Parathyroid adenoma (tissue), 2 donors: ENCODE results near the gene RNF5.

Source experiments
- H2AFZ ChIP-seq: fragments of 300-600 bp; sonication (generic); one replicate; pipeline ENCODE4 v1.7.0; 2017; ENCODE audit warnings: antibody characterized with exemption, mild to moderate bottlenecking
- H3K27ac ChIP-seq: fragments of 300-600 bp; sonication (generic); one replicate; pipeline ENCODE4 v1.7.0; 2017
- H3K27me3 ChIP-seq: fragments of 300-600 bp; sonication (generic); one replicate; pipeline ENCODE4 v1.7.0; 2017; ENCODE audit warnings: low read length; ENCODE audit not compliant: control insufficient read depth, insufficient read depth
- H3K36me3 ChIP-seq: fragments of 300-600 bp; sonication (generic); one replicate; pipeline ENCODE4 v1.7.0; 2017; ENCODE audit warnings: low read length; ENCODE audit not compliant: control insufficient read depth, insufficient read depth
- H3K4me1 ChIP-seq: fragments of 300-600 bp; sonication (generic); one replicate; pipeline ENCODE4 v1.7.0; 2017; ENCODE audit warnings: control low read depth
- H3K4me2 ChIP-seq: fragments of 300-600 bp; sonication (generic); one replicate; pipeline ENCODE4 v1.7.0; 2017; ENCODE audit warnings: low read length
- H3K4me3 ChIP-seq: fragments of 300-600 bp; sonication (generic); one replicate; pipeline ENCODE4 v1.7.0; 2017; ENCODE audit warnings: low read depth, low read length
- H3K79me2 ChIP-seq: fragments of 300-600 bp; sonication (generic); one replicate; pipeline ENCODE4 v1.7.0; 2017; ENCODE audit warnings: control low read depth
- H3K9ac ChIP-seq: fragments of 300-600 bp; sonication (generic); one replicate; pipeline ENCODE4 v1.7.0; 2017; ENCODE audit warnings: mild to moderate bottlenecking
- H3K9me3 ChIP-seq: fragments of 300-600 bp; sonication (generic); one replicate; pipeline ENCODE4 v1.7.0; 2017; ENCODE audit warnings: low read length; ENCODE audit not compliant: control insufficient read depth
- TF ChIP-seq, protein P1 (sequence below): fragments of 300-600 bp; sonication (generic); IDR thresholded peaks from one replicate; pipeline ENCODE4 v1.7.0; 2017; ENCODE audit warnings: antibody characterized with exemption, mild to moderate bottlenecking
- donor health status: primary hyperparathyroidism.

The RNF5 gene

DNA sequence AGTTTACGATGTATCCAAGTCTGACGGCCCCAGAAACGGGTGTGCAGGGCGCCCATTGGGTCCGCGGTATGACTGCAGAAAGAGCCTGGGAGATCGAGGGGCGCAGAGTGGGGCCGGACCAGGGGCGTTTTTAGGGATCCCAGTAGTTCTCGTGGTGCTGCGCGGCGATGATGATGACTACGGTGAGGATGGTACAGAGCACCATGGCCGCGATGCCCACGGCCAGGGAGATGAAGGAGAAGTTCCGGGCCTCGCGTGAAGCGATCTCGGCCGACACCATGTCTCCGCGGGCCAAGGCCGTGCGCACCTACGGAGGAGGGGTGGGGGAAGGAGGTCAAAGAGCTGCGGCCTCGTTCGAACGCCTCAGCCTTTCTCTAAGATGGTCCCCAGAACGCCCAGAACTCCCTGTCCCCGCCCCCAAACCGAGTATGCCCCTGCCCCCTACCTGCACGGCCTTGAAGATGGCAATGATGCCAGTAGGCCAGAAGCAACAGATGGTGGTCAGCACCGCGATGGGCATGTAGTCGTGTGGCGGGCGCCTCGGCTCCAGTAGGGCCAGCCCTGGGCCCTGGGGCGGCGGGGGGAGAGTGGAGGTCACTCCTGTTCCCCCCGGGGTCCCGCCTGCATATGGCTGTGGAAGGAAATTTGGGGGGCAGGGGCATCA is 29.0 kb upstream of the RNF5 start:
- H2AFZ ChIP-seq, result no peak overlapping the region
- no peak overlapping the region for H3K4me2 ChIP-seq
- H3K9me3 ChIP-seq, result no peaks in the 10 kb centered on the region
- TF ChIP-seq, protein P1, sequence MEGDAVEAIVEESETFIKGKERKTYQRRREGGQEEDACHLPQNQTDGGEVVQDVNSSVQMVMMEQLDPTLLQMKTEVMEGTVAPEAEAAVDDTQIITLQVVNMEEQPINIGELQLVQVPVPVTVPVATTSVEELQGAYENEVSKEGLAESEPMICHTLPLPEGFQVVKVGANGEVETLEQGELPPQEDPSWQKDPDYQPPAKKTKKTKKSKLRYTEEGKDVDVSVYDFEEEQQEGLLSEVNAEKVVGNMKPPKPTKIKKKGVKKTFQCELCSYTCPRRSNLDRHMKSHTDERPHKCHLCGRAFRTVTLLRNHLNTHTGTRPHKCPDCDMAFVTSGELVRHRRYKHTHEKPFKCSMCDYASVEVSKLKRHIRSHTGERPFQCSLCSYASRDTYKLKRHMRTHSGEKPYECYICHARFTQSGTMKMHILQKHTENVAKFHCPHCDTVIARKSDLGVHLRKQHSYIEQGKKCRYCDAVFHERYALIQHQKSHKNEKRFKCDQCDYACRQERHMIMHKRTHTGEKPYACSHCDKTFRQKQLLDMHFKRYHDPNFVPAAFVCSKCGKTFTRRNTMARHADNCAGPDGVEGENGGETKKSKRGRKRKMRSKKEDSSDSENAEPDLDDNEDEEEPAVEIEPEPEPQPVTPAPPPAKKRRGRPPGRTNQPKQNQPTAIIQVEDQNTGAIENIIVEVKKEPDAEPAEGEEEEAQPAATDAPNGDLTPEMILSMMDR, result no peak
- H3K4me3 ChIP-seq, result no peak overlapping the region
- peaks cover 12% of the 10 kb centered on the region for H3K4me1 ChIP-seq
- H3K27me3 ChIP-seq, result no peaks in the 10 kb centered on the region
- H3K9ac ChIP-seq, result no peak overlapping the region
- peaks cover 1% of the 10 kb centered on the region for H3K79me2 ChIP-seq
- H3K27ac ChIP-seq, result no peak overlapping the region
- no peaks in the 10 kb centered on the region for H3K36me3 ChIP-seq

DNA sequence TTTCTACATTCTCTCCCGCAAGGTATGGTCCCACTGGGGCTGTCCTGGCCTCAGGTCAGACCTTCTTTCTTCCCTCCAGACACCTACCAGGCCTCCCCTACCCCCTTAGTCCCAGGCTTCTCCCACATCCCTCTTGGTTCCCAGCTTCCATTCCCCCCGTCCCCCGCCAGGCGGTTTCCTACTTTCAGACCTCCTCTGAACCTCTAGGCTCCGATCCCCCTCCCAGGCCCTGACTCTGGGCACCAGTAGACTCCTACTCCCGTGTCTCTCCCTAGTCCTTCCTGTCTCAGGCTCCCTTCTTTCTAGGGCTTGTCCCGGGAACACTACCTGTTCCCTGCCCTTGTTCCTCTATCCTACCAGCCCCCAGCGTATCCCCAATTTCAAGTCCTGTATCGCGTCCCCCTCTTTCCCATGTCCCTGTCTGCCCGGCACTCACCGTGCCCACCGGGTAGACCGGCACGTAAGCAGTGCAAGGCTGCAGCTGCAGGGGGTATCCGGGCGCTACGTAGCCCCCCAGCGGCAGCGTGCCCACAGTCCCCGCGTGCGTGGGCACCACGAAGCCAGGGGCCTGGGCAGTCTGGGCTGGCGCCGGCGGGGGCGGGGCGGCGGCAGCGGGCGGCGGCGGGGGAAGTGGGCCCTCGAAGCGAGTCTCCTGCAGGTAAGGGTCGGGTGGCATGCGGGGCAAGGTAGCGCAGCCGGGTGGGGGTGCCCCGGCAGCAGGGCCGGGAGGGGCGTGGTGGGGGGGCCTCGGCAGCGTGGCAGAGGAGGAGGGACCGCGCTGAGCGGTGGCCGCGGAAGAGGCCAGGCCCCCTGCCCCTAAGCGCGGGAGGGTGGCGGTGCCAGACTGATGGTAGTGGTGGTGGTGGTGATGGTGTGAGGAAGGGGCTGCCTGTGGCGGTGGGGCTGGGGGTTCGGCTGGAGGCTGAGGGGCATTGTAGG is 28.0 kb upstream of the RNF5 start:
- Histone ChIP-seq H3K9me3 (no peaks in the 10 kb centered on the region), H3K9ac (no peak overlapping the region), H3K36me3 (no peaks in the 10 kb centered on the region), H3K27ac (no peak overlapping the region), H3K4me3 (no peak overlapping the region), H2AFZ (no peak overlapping the region), H3K79me2 (peaks cover 9% of the 10 kb centered on the region), H3K4me2 (no peak overlapping the region), H3K4me1 (peaks cover 15% of the 10 kb centered on the region), H3K27me3 (no peaks in the 10 kb centered on the region)
- TF ChIP-seq, protein P1, result no peak

DNA sequence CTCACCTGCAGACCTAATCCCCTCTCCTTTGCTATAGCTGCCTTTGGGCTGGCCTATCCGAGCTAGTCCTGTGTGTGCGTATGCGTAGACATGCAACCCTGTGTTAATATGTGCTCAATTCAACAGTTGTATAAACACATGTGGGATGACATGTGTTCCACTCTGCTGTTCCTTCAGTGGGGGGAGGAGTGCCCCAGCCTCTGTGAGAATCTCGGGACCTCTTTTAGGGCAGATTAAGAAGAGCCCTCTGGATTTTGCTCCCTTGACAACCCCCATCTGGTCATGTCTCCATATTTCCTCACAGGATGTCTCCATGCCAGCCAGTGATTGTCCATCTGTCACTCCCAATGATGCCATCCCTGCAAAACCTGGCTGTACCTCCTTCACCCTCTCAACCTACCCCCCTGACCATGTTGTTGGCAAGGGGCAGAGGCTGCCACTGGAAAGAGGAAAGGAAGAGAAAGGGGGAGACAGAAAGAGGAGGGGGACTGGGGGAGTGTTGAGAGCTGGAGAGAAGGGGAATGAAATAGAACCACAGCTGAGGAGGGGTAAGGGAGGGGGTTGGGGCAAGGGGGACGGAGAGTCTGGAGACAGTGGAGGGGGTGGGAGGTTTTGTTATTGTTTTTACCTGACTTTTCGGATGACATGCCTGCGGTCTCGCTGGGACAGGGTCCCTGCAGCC is 26.9 kb upstream of the RNF5 start:
- no peak overlapping the region for H3K9ac ChIP-seq
- no peaks in the 10 kb centered on the region for H3K9me3 ChIP-seq
- peak overlapping the region; percentile 46 for H3K4me2 ChIP-seq
- H3K79me2 ChIP-seq, result peaks cover 9% of the 10 kb centered on the region
- H3K4me1 ChIP-seq, result peaks cover 15% of the 10 kb centered on the region
- H3K27me3 ChIP-seq, result no peaks in the 10 kb centered on the region
- H3K27ac ChIP-seq, result peak overlapping the region; percentile 39
- peak overlapping the region; percentile 36 for H3K4me3 ChIP-seq
- H3K36me3 ChIP-seq, result no peaks in the 10 kb centered on the region
- H2AFZ ChIP-seq, result peak overlapping the region; percentile 80
- TF ChIP-seq, protein P1, result no peak

DNA sequence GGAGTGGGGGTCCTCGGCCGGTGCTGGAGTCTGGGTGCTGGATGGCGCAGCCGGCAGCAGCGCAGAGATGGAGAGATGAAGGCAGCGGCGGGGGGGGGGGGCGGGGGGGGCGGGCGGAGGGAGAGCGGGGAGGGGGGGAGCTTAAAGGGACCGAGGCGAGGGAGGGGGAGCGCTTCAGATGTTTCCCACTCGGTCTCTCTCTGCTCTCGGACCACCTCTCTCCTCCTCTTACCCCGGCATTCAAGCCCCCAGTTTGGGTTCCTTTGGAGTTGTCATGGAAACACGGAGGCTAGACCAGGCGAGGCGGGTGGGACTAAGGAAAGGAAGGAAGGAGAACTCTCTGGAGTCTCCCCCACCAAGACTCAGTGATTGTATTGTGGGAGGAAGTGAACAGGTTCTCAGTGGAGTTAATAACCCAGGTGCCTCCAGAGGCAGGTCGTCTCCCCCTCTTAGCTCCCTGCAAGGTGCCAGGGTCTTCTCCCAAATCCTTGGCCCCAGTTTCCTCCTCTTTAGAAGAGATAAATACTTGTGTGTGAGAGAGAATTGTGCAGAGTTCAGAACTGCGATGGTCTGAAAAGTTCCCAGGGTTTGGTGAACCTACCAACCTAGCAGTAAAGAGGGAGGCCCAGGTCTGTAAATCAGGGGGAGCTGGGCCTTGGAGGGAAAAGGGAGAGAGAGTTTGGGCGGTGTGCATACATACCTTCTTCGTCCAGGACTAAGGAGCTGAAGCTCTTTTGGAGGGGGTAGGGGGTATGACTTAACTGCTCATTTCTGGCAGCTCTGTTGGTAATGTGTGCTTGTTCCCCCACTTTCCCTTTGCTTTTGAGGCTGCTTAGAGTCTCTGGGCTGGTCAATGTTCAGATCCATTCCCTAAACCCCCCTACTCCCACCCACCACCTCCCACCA is 26.1 kb upstream of the RNF5 start, which contains the start of gene PRRT1:
PRRT1 (minus strand) TSS at position 77 of the 906 bp plus-strand sequence. CDS start 112 bp downstream, outside the sequence.
- Histone ChIP-seq H3K4me3 (peak within 1 kb of the TSS; percentile 80), H3K9me3 (no peaks in the 10 kb centered on the region), H3K27me3 (no peaks in the 10 kb centered on the region), H2AFZ (peak within 1 kb of the TSS; percentile 80), H3K4me2 (peak within 1 kb of the TSS; percentile 88), H3K36me3 (no peaks in the 10 kb centered on the region), H3K4me1 (peaks cover 15% of the 10 kb centered on the region), H3K79me2 (peaks cover 9% of the 10 kb centered on the region), H3K9ac (peak within 1 kb of the TSS; percentile 50), H3K27ac (peak within 1 kb of the TSS; percentile 98)
- TF ChIP-seq, protein P1, result no peak
